ENCODE results near the gene PXDN. TPM values are rescaled to one million over a fixed set of nuclear protein-coding genes. Genes with fewer than 3 reads are reported as not detected.

Gene PXDN
- polyA plus RNA-seq, 3 donors = 153 to 161 (median 158) TPM

DNA sequence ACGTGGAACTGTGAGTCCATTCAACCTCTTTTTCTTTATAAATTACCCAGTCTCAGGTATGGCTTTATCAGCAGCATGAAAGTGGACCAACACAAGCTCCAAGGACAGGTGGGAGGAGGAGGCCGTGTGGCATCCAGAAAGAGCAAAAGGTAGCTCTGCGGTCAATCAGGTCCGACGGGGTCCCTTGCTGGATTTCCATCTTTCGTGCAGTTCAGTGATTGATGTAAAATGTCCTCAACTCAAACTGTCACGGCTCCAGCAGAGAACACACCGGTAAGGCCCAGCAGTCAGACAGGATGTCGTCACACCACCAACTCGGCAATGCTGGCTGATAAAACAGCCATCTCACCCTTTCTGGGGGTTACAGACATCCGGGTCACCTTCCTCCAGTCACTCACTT lies 123.3 kb downstream of the PXDN start:
- DNase-seq (ENCODE audit: low read depth in 3 of 3, low spot score in 2 of 3) = no peak

DNA sequence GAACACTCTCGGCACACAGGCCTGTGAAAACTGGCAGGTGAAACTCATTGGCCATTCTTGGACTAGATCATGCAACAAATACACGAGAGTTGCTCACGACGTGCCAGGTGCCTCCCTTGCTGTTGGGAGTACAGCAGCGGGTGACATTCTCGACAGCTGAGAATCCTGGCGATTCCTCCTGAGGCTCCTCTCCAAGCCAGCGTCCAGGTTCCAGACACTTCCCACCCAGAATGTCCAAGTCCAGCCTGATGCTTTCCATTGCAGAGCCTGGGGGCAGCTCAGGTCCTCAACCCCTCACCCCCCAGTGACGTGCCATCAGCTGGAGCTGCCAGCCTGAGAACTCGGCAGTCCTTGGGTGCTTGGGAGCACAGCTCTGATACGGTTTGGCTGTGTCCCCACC lies 124.2 kb downstream of the PXDN start:
- DNase-seq (ENCODE audit: low read depth in 3 of 3, low spot score in 2 of 3) = no peak

DNA sequence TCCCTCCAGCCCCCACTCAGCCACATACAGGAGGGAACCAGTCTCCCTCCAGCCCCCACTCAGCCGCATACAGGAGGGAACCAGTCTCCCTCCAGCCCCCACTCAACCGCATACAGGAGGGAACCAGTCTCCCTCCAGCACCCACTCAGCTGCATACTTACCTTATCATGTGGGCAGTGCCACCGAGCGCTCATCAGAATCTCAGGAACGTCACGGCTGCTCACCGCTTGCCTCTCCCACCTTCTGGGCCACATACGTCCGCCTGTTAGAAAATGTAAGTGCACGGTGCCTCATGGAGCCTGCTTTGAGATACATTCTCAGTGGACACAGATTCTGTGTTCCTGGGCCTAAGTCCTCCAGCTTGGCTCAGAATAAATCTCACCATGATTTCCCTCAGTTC lies 124.8 kb downstream of the PXDN start:
- no peak for DNase-seq (ENCODE audit: low read depth in 3 of 3, low spot score in 2 of 3)

DNA sequence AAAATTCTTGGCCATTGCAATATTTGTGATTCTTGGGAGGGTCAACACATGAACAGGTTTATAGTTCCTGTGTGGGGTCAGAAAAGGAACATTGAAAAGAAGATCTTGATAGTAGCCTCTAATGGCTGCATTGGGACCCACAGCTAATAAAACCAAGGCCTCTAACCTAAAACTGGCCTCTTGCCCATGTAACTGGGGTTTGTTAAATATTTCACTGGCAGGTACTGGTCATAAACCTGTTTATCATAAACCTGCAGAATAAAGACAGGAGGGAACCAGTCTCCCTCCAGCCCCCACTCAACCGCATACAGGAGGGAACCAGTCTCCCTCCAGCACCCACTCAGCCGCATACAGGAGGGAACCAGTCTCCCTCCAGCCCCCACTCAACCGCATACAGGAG lies 125.3 kb downstream of the PXDN start:
- no peak for DNase-seq (ENCODE audit: low read depth in 3 of 3, low spot score in 2 of 3)

DNA sequence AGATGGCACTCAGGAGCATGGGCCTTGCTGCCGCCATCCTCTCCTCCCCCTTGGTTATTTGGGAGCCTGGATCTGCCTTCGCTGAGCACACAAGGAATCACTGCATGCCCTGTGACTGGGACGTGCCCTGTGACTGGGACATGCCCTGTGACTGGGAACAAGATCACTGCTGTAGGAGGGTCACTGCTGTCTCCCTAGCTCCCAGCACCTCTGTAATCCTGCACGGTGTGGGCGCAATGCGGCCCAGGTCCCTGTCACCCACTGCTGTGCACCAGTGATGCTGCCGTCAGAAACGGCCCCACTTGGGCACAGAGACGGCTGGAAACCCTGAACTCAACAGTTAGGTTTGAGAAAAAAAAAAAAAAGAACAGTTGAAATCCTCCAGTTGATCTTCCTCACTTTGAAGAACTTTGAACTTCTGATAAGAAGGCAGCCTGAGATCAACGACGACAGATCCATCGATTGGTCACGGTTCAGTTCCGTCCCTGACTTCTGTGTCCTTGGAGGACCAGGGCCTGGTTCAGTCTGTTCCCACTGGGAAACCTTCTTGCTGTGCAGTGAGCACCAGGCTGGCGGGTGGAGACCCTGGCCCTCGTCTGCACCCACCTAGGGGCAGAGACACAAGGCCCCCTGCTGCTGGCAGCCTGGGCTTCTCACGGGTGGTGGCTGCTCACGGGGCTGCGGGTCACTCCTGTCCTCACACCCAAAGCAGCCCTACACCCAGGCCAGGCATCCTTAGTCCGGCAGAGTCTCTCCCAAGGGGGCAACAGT lies 125.9 kb downstream of the PXDN start:
- DNase-seq (ENCODE audit: low read depth in 3 of 3, low spot score in 2 of 3) = no peak

DNA sequence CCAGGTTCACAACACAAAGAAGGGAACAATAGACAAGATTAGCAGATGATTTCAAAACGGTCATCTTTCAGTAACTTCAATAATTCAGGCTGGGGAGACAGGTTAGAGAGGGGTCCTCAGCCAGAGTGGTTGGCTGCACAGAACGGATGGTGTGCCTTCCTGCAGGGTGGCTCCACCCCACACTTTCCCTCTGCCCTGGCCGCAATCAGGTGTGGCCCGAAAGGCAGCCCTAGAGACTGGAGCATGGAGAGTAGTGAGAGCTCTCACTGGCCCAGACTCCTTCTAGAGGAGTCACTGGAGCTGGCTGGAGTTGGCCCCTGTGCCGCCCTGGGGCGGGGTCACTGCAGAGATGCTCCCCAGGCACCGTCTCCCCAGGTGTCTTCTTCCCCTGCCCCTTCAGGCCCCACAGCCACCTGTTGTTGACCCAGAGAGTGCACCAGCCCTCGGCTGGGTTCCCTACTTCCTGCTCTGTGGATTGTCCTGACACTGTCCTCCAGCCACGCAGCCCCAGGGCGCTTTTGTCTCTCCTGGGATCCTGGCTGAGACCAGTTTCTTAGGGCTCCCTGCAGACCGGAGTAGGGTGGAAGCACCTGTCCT lies 126.8 kb downstream of the PXDN start:
- no peak for DNase-seq (ENCODE audit: low read depth in 3 of 3, low spot score in 2 of 3)

DNA sequence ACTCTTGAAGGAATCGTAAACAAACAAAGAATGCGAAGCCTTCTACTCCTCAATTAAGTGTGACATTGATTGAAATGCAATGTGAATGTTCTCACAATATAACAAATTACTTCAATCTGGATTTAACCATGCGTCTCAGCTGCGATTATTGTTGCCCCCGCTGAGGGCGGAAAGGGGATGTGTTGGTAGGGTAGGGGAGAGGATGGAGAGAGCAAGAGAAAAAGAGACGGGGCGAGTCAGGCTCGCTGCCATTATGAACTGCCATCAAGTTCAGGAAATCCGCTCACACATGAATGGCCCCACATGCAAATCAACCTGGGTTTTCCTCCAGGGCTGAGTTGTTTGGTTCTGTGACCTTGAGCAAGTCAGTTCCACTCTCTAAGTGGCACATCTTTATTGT lies 129.8 kb downstream of the PXDN start:
- DNase-seq (ENCODE audit: low read depth in 3 of 3, low spot score in 2 of 3) = no peak

DNA sequence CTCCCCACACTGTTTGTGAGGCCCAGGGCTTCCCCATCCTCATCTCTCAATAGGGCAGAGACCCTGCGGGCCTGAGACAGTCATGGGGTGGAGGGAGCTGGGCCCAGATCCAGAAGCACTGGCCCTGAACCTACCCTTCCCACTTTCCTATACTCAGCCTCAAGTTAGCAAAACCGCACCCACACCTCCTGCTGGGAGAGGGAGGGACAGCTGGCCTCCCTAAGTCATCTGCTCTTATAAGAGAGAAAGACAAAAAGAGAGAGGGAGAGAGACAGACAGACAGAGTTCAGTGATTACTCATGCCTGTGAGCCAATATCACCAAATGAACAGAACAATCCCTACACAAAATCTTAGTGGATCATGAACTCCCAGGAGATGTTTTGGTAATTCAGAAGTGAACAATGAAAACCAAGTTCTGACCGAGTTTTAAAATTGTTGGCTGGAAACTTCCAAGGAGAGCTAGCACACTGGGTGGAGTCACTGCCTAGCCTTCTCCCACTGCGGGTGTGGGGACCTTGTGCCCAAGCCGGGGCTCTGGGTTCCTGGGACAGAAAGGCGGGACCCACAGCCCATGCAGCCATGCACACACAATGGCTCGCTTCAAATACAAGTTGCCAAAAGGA lies 130.5 kb downstream of the PXDN start:
- DNase-seq (ENCODE audit: low read depth in 3 of 3, low spot score in 2 of 3) = no peak

DNA sequence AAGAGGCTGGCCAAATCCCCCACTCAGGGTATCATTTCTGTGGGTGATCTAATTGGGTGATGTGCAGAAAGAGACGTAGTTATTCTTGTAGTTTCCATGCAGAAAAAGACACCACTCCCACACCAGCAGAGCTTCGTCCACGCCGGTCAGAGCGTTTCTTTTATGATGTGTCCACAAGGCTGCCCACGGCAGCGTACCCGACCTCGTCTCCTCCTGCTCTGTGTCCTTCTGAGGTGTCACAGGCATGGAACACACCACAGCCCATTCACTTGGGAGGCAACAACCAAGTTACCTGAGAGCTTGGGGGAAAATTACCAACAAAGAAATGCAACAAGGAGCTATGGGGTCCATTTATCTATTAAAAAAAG lies 131.3 kb downstream of the PXDN start:
- DNase-seq (ENCODE audit: low read depth in 3 of 3, low spot score in 2 of 3) = no peak

DNA sequence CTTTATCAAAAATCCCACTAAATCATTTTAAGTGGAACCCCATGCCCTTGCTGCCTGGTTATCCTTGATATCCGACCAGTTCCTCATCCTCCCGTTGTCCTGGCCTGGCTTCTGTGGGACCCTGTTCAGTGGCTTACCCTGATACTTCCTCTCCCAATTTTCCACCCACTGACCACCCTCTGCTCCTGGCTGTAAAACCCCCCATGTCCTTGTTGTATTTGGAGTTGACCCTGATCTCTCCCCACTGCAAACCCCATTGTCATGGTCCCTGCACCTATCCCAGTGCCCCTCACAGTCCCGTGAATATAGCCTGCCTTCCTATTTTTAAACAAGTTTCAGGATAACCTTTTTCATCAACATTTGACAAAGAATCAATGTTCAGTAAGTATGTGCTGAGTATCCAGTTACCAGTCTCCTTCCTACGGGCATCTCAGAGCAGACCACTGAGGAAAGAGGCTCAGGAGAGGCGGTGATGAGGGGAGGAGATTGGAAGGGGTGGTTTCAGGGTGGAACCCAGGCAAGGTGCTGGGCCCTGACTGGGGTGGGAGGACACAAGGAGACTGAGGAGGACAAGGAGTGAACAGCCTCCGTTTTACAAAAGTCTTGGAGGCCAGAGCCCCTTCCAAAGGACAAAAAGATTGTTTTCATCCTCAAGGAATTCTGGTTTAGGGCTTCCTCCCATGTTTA lies 131.8 kb downstream of the PXDN start:
- no peak for DNase-seq (ENCODE audit: low read depth in 3 of 3, low spot score in 2 of 3)

DNA sequence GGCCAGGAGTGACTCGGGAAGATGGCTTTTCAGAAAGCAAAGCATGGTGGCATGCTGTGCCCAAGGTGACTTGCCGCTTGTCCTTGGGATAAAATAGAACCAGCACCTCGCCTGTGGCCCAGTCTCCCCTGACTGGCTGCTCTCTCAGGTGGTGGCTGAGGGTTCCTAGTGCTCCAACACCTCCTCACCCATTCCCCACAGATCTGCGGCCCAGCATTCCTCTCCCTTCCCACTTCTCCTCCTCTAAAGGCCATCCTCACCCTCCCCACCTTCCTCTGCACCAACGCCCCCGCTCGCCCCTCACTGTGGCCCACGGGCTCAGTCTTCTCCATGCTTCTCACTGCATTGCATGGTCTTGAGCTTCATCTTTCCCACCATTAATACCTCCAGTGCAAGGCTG lies 132.4 kb downstream of the PXDN start:
- no peak for DNase-seq (ENCODE audit: low read depth in 3 of 3, low spot score in 2 of 3)

DNA sequence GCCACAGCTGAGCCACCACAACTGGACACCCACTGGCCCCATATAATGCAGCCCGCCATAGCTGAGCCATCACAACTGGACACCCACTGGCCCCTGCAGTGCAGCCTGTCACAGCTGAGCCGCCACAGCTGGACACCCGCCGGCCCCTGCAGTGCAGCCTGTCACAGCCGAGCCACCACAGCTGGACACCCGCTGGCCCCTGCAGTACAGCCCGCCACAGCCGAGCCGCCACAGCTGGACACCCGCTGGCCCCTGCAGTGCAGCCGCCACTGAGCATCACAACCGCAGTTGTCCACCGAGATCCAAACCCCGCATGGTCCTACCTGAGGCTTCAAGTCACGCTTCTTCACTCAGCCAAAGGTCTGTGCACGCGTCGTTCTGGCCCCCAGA lies 134.2 kb downstream of the PXDN start:
- no peak for DNase-seq (ENCODE audit: low read depth in 3 of 3, low spot score in 2 of 3)

DNA sequence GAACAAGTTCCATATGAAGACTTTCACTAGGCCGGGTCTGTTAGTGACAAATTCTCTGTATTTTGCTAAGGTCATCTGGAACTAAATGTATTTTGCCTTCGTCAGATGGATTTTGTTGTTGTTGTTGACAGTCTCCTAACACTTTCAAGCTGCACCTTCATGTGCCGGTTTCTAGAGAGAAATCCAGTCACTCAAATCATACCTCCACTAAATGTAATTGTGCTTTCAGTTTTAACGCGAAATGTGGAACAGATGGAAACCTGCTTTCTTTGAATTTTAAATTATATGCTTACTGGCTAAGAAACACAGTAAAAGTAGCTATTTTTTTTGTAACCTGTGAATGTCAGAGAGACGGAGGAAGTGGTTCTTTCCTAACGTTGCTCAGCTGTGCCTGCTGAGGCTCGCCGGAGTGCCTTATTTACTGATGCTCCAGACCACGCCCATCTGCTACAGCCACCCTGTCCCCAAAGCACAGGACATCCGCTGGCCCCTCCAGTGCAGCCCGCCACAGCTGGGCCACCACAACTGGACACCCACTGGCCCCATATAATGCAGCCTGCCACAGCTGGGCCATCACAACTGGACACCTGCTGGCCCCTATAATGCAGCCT lies 134.7 kb downstream of the PXDN start:
- no peak for DNase-seq (ENCODE audit: low read depth in 3 of 3, low spot score in 2 of 3)

DNA sequence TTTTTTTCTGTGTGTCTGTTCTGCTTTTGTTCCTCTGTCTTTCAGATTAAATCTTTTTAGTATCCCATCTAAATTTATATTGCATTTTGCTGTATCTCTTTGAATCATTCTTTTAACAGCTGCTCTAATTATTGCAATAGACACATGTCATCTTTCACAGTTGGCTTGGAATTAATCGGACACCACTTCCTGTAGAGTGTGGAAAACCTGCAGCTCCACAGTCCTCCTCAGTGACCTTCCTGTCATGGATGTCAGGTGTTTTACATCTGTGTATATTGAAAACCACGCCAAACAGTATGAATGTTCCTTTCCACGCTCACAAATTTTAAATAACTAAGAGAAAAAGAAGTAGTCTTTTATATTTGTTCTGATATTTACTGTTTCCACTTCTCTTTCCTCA lies 135.3 kb downstream of the PXDN start:
- DNase-seq (ENCODE audit: low read depth in 3 of 3, low spot score in 2 of 3) = no peak

DNA sequence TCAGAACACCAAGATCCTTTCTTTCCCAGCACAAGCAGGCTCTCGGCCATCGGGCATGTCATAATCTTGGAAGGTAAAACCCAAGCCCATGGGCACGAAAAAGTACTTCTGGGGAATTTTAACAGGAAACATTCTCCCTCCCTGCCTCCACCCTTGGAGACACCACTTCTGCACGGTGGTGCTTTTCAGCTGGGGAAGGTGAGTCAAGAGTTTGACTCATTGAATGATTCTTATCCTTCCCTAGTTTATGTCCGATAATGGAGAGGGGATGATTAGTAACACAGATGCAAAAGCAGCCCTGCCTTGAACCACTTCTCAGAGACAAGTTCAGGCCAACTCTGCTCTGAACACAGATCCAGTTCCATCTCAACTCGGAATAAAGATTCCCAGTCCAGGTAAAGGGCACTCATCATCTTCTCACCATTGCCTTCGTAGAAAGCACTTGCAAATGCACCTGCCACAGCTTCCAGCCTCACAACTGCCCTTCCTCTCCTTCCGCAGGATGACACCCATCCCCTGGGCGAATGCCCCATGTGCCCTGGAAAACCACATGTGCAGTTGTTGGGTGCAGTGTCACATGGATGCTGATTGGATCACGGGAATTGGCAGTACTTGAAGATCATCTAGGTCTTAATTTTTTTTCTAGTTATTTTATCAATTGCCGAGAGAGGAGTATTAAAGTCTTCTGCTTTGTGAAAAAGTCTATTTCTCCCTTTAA lies 136.2 kb downstream of the PXDN start:
- no peak for DNase-seq (ENCODE audit: low read depth in 3 of 3, low spot score in 2 of 3)

DNA sequence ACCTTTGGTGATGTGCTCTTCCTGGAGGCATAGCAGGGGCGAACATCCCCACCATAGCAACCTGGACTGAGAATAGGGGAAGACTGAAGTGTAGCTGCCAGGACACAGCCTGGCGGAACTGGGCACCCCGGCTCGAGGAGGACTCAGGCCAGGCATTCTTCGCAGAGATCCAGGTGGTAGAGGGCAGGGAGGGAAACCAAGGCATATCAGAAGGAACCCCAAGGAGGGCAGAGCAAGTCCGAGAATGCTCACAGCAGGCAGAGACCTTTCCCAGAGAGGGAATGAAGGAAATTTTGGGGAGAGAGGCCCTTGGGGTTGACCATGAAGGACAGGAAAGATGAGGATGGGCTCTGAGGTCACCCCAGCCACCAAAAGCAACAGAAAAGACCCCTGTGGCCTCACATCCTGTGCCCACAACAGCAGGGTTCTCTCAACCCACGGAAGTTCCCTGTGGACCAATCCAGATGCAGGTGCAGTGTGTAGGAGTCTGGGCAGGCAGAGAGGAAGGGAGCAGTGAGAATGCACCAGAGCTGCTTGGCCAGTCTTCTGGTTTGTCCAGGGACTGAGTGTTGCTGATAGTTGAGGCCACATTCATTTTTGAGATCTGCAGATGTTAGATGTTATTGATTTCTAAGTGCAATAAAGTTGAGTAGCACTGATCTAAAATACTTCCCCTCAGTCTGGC lies 136.9 kb downstream of the PXDN start:
- no peak for DNase-seq (ENCODE audit: low read depth in 3 of 3, low spot score in 2 of 3)

DNA sequence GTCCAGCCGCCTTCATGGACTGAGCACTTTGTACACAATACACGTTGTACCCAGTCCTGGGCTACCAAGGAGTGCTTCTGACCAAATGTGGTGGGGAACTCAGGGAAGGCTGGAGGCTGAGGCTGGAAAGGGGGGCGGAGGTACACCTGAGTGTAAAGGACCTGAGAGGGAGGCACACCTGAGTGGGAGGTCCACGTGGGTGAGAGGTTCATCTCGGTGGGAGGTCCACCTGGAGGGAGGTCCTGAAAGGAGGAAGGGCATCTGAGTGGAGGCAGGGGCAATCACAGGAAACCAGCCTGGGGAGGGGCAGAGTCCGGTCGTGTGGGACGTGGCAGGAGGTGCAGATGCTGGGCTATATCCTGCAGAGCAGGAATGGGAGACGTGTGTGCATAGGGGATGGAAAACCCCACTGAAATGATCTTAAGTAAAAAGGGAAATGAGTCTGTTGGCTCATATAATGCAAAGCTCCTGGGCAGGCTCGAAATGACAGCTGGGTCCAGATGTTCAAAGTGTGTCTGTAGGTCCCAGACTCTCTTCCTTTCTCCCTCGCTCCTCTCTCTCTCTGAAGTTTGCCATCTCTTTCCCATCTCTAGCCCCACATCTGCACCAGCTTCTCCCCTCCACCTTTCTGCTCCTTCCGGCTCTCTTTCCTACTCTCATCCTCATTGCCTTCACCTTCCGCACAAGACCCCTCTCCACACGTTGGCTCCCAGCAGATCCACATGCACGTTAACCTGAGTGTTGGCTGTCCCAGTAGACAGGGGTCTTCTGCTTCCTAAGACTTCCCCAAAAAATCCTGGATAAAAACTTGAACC lies 137.7 kb downstream of the PXDN start:
- DNase-seq (ENCODE audit: low read depth in 3 of 3, low spot score in 2 of 3) = no peak

DNA sequence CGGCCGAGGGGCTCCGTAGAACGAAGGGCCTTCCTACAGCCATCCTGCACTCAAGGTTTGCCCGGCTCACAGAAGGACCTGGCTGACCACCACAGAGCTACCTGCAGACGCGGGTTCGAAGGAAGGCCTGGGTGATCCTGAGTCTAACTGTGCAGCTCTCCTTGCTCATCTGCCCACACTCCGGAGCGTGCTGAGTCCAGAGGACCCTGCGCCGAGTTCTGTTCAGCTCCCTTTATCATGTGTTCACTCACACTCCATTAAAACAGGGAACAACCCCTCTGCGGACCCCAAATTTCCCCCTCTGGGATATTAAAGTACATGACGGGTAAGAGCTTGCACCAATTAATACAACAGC lies 138.3 kb downstream of the PXDN start:
- no peak for DNase-seq (ENCODE audit: low read depth in 3 of 3, low spot score in 2 of 3)
